Caco-2 (cell line): ENCODE measurements around the gene PBRM1. TPM values are rescaled to one million over a fixed set of nuclear protein-coding genes. Genes with fewer than 3 reads are reported as not detected.

Source experiments
- BruUV-seq: library from RNA; stranded (reverse); fragments of 400-500 nt; replicated peaks from 2 replicates; lab custom pipeline; 2021; lab: Mats Ljungman, UMichigan
- CTCF ChIA-PET: fragments of 300-600 bp; sonication (Branson Sonifier 250); formaldehyde crosslinking; loops from one replicate; lab custom pipeline; 2022; ENCODE audit warnings: antibody characterized with exemption; lab: Charles Lee
- POLR2A ChIA-PET: fragments of 300-600 bp; sonication (Branson Sonifier 250); formaldehyde crosslinking; loops from one replicate; lab custom pipeline; 2022; ENCODE audit warnings: antibody characterized with exemption; lab: Charles Lee
- DNase-seq, 2 experiments: peaks; one replicate each; pipeline versions ENCODE4 v3.0.0 to v3.0.0-alpha.2; 2020 to 2022
- H3K27me3 ChIP-seq: replicated peaks from 2 replicates; pipeline ENCODE4 v1.6.0; 2011; ENCODE audit warnings: low read length; ENCODE audit not compliant: control insufficient read depth, insufficient read depth
- H3K36me3 ChIP-seq: 2 replicates; pipeline ENCODE4 v1.5.1; 2011; ENCODE audit warnings: low read length; ENCODE audit not compliant: control insufficient read depth, insufficient read depth
- H3K4me1 ChIP-seq: fragments of 250-450 bp; sonication (Bioruptor Pico); 2 replicates; pipeline ENCODE4 v1.5.1; 2020; ENCODE audit warnings: mild to moderate bottlenecking
- H3K4me3 ChIP-seq: 2 replicates; pipeline ENCODE4 v1.5.1; 2011; ENCODE audit warnings: low read depth, mild to moderate bottlenecking, control low read depth, low read length
- H3K9me3 ChIP-seq: fragments of 250-450 bp; sonication (Bioruptor Pico); 2 replicates; pipeline ENCODE4 v1.5.1; 2020; ENCODE audit warnings: mild to moderate bottlenecking, moderate library complexity
- H3K27ac Mint-ChIP-seq: one replicate; pipeline ENCODE4 v1.8.0; 2022; ENCODE audit warnings: mixed read lengths; ENCODE audit not compliant: unreplicated experiment
- H3K27me3 Mint-ChIP-seq: one replicate; pipeline ENCODE4 v1.8.0; 2022; ENCODE audit warnings: mixed read lengths; ENCODE audit not compliant: insufficient read depth, unreplicated experiment
- H3K36me3 Mint-ChIP-seq: one replicate; pipeline ENCODE4 v1.8.0; 2022; ENCODE audit warnings: mild to moderate bottlenecking, mixed read lengths; ENCODE audit not compliant: insufficient read depth, unreplicated experiment
- H3K4me1 Mint-ChIP-seq: one replicate; pipeline ENCODE4 v1.8.0; 2022; ENCODE audit warnings: low read depth, mixed read lengths; ENCODE audit not compliant: unreplicated experiment
- H3K4me3 Mint-ChIP-seq: one replicate; pipeline ENCODE4 v1.8.0; 2022; ENCODE audit warnings: mild to moderate bottlenecking, moderate library complexity, mixed read lengths; ENCODE audit not compliant: unreplicated experiment
- H3K9me3 Mint-ChIP-seq: one replicate; pipeline ENCODE4 v1.8.0; 2022; ENCODE audit warnings: mixed read lengths; ENCODE audit not compliant: unreplicated experiment
- intact Hi-C: fragments of 100-400 bp; cut with micrococcal nuclease; formaldehyde crosslinking; loops from one replicate; pipeline ENCODE4 v1.10.0; 2022; ENCODE audit not compliant: unreplicated experiment
- total RNA-seq: library from RNA; stranded (reverse); gene quantifications from 2 replicates; pipeline ENCODE4 v1.2.3, GENCODE V29; 2022
- TF ChIP-seq, protein P1 (sequence below), 2 experiments: fragments of 200-600 bp in 1 of 2; IDR thresholded peaks; 1 replicate in 1 of 2; 2 replicates in 1 of 2; pipeline versions ENCODE4 v1.5.1 to v1.8.0; 2011 to 2022; ENCODE audit warnings: antibody characterized with exemption in 1 of 2, control low read depth in 1 of 2, inconsistent platforms in 1 of 2, low read depth in 1 of 2, low read length in 1 of 2, mild to moderate bottlenecking in 1 of 2, moderate library complexity in 1 of 2; ENCODE audit not compliant: insufficient read depth in 1 of 2, severe bottlenecking in 1 of 2, unreplicated experiment in 1 of 2

Gene PBRM1
- total RNA-seq, 1 experiment from 2014 or later: 50.7 TPM

DNA sequence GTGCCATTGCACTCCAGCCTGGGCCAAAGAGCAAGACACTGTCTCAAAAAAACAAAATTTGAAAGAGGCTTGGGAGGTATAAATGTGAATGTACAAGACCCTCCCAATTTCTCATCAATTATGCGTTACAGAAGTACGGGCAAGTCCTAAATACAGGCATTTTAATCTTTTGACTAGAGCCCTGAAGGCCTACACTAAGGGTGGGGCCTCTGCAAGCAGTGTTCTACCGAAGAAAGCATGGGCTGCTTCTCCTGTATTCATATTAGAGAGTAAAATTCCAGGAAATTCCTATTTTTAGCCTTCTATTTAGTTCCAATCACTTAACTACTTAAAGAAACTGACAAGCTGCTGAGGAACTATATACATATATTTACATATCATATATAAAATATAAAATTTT lies 25.7 kb downstream of the PBRM1 start:
- H3K27ac Mint-ChIP-seq: no peak overlapping the region
- POLR2A ChIA-PET: no interaction called here

DNA sequence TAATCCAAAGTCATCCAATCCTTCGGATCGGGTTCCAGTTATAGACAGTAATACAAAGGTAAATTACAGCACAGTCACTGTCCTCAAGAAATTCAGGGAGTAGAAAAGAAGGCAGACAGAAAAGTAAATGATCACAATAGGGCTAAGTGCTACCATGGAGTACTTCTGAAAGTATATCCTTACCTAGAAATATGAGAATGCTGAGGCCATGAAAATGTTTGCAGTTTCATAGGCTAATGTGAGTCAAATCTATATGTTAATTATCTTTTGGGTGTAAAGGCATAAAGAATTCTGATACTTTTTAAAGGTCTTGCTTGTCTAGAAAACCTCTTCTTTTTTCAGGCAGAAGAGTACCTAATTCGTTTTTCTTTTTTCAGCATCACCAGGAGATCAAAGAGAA lies 29.8 kb downstream of the PBRM1 start:
- BruUV-seq: no TSS peak
- no peaks in the 10 kb centered on the region for H3K4me1 Mint-ChIP-seq
- Histone ChIP-seq H3K27me3 (no peaks in the 10 kb centered on the region), H3K9me3 (no peaks in the 10 kb centered on the region), H3K4me1 (no peaks in the 10 kb centered on the region), H3K36me3 (peaks cover 2% of the 10 kb centered on the region; the same call in 1 of the 2 replicates), H3K4me3 (no peak overlapping the region)
- DNase-seq: no peak
- no peaks in the 10 kb centered on the region for H3K9me3 Mint-ChIP-seq
- no peaks in the 10 kb centered on the region for H3K27me3 Mint-ChIP-seq
- ChIA-PET POLR2A (no interaction called here), CTCF (no interaction called here)
- H3K36me3 Mint-ChIP-seq: peaks cover 47% of the 10 kb centered on the region
- intact Hi-C loops: no loop called here
- H3K27ac Mint-ChIP-seq: no peak overlapping the region
- no peak overlapping the region for H3K4me3 Mint-ChIP-seq
- TF ChIP-seq, protein P1, sequence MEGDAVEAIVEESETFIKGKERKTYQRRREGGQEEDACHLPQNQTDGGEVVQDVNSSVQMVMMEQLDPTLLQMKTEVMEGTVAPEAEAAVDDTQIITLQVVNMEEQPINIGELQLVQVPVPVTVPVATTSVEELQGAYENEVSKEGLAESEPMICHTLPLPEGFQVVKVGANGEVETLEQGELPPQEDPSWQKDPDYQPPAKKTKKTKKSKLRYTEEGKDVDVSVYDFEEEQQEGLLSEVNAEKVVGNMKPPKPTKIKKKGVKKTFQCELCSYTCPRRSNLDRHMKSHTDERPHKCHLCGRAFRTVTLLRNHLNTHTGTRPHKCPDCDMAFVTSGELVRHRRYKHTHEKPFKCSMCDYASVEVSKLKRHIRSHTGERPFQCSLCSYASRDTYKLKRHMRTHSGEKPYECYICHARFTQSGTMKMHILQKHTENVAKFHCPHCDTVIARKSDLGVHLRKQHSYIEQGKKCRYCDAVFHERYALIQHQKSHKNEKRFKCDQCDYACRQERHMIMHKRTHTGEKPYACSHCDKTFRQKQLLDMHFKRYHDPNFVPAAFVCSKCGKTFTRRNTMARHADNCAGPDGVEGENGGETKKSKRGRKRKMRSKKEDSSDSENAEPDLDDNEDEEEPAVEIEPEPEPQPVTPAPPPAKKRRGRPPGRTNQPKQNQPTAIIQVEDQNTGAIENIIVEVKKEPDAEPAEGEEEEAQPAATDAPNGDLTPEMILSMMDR (IDR thresholded peaks at IDR 0.05; ENCODE audit: insufficient read depth in 1 of 2, low read depth in 1 of 2, low read length in 1 of 2, severe bottlenecking in 1 of 2, unreplicated experiment in 1 of 2): no peak

More for the DNA sequence above, 25.7 kb downstream of the PBRM1 start:
- Mint-ChIP-seq H3K36me3 (peaks cover 53% of the 10 kb centered on the region), H3K27me3 (no peaks in the 10 kb centered on the region), H3K9me3 (no peaks in the 10 kb centered on the region), H3K4me1 (no peaks in the 10 kb centered on the region), H3K4me3 (no peak overlapping the region)
- CTCF ChIA-PET: no interaction called here
- no TSS peak for BruUV-seq
- H3K36me3 ChIP-seq: peaks cover 3% of the 10 kb centered on the region; the same call in 1 of the 2 replicates
- DNase-seq: no peak
- H3K9me3 ChIP-seq: no peaks in the 10 kb centered on the region
- TF ChIP-seq, protein P1 (IDR thresholded peaks at IDR 0.05; ENCODE audit: insufficient read depth in 1 of 2, low read depth in 1 of 2, low read length in 1 of 2, severe bottlenecking in 1 of 2, unreplicated experiment in 1 of 2): no peak
- no peaks in the 10 kb centered on the region for H3K4me1 ChIP-seq
- no peaks in the 10 kb centered on the region for H3K27me3 ChIP-seq
- H3K4me3 ChIP-seq: no peak overlapping the region
- intact Hi-C loops: no loop called here

DNA sequence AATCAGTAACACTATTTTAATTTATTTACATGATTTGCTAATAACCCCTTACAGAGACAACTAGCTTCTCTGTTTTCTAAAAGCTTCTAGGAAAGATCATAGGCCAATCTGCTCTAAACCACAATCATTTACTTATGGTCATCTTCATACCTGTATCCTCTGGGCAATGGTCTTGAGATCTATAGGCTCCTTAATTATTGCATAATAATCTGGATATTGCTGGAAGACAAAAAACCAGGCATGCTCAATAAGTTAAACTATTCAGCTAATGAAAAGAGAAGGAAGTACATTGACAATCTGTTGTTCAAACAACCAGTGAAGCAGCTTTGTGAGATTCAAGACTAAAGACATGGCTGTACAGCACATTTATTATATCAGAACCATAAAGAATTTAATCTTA lies 34.1 kb downstream of the PBRM1 start:
- TF ChIP-seq, protein P1 (IDR thresholded peaks at IDR 0.05; ENCODE audit: insufficient read depth in 1 of 2, low read depth in 1 of 2, low read length in 1 of 2, severe bottlenecking in 1 of 2, unreplicated experiment in 1 of 2): no peak
- Histone ChIP-seq H3K4me3 (no peak overlapping the region), H3K27me3 (no peaks in the 10 kb centered on the region), H3K9me3 (no peaks in the 10 kb centered on the region), H3K36me3 (peaks cover 2% of the 10 kb centered on the region; the same call in 1 of the 2 replicates), H3K4me1 (no peaks in the 10 kb centered on the region)
- ChIA-PET CTCF (no interaction called here), POLR2A (interaction anchor here (0.6 kb wide), 1 partner anchor 24 kb away, joined by 6 read pairs; no protein-coding TSS in a partner anchor)
- H3K27ac Mint-ChIP-seq: no peak overlapping the region
- no peak overlapping the region for H3K4me3 Mint-ChIP-seq
- H3K27me3 Mint-ChIP-seq: no peaks in the 10 kb centered on the region
- no peaks in the 10 kb centered on the region for H3K9me3 Mint-ChIP-seq
- peaks cover 60% of the 10 kb centered on the region for H3K36me3 Mint-ChIP-seq
- no peaks in the 10 kb centered on the region for H3K4me1 Mint-ChIP-seq
- intact Hi-C loops: no loop called here
- no peak for DNase-seq
- BruUV-seq: no TSS peak
